Endothelial cell of umbilical vein (primary cell): ENCODE results near the gene LY9. TPM values are rescaled to one million over a fixed set of nuclear protein-coding genes. Genes with fewer than 3 reads are reported as not detected.

ENCODE experiments used
- Bru-seq: library from RNA; stranded (reverse); fragments of 400-500 nt; gene quantifications from one replicate; lab custom pipeline; 2021; lab: Mats Ljungman, UMichigan
- BruChase-seq, 2 experiments: library from RNA; stranded (reverse); fragments of 400-500 nt; gene quantifications; one replicate each; lab custom pipeline; 2021; lab: Mats Ljungman, UMichigan
- BruUV-seq: library from RNA; stranded (reverse); fragments of 400-500 nt; replicated peaks from 2 replicates; lab custom pipeline; 2021; lab: Mats Ljungman, UMichigan
- CTCF ChIA-PET: fragments of 300-600, 350-600 bp; sonication (Branson Sonifier 250); formaldehyde crosslinking; loops from one replicate; lab custom pipeline; 2021; ENCODE audit warnings: antibody characterized with exemption, inconsistent platforms; lab: Charles Lee
- POLR2A ChIA-PET: fragments of 300-600, 350-600 bp; sonication (Branson Sonifier 250); formaldehyde crosslinking; loops from one replicate; lab custom pipeline; 2021; ENCODE audit warnings: antibody characterized with exemption, inconsistent platforms; lab: Charles Lee
- DNase-seq: peaks from one replicate; pipeline ENCODE4 v3.0.0-alpha.2; 2011; ENCODE audit warnings: low read depth, low spot score
- FAIRE-seq: peaks from 2 replicates; lab custom pipeline; 2011; peaks lifted over from hg19 to GRCh38; lab: Jason Lieb, UNC
- H2AFZ ChIP-seq: 2 replicates; pipeline ENCODE4 v1.6.0; 2012; ENCODE audit warnings: low read depth, low read length, control low read depth, inconsistent platforms
- H3K27ac ChIP-seq: 2 replicates; pipeline ENCODE4 v1.5.1; 2011; ENCODE audit warnings: low read depth, mild to moderate bottlenecking, control low read depth, low read length, moderate library complexity; ENCODE audit not compliant: insufficient read depth
- H3K27me3 ChIP-seq, 2 experiments: 2 replicates each; pipeline versions ENCODE4 v1.6.0 to v1.6.1; 2011; ENCODE audit warnings: low read length in 2 of 2, mixed read lengths in 1 of 2; ENCODE audit not compliant: control insufficient read depth in 2 of 2, insufficient read depth in 2 of 2
- H3K36me3 ChIP-seq, 2 experiments: 2 replicates in 1 of 2; 3 replicates in 1 of 2; pipeline ENCODE4 v1.5.1; 2011; ENCODE audit warnings: low read length in 2 of 2, mild to moderate bottlenecking in 1 of 2, moderate library complexity in 1 of 2; ENCODE audit not compliant: control insufficient read depth in 2 of 2, insufficient read depth in 2 of 2; ENCODE audit errors: extremely low read depth in 1 of 2
- H3K4me1 ChIP-seq: 3 replicates; pipeline ENCODE4 v1.5.1; 2011; ENCODE audit warnings: mild to moderate bottlenecking, low read length; ENCODE audit not compliant: control insufficient read depth, insufficient read depth; ENCODE audit errors: extremely low read depth
- H3K4me2 ChIP-seq: 2 replicates; pipeline ENCODE4 v1.6.1; 2011; ENCODE audit warnings: low read length, control low read depth, mixed read lengths; ENCODE audit not compliant: insufficient read depth
- H3K4me3 ChIP-seq, 3 experiments: fragments of 200-600 bp in 1 of 3; sonication (generic), shearing (Covaris generic) in 1 of 3; replicated peaks in 1 of 3; 2 replicates each; pipeline ENCODE4 v1.5.1; 2011 to 2016; ENCODE audit warnings: control low read depth in 3 of 3, low read length in 3 of 3, mild to moderate bottlenecking in 2 of 3, inconsistent platforms in 1 of 3, low read depth in 1 of 3, moderate library complexity in 1 of 3; ENCODE audit not compliant: insufficient read depth in 1 of 3
- H3K79me2 ChIP-seq: 2 replicates; pipeline ENCODE4 v1.6.0; 2012; ENCODE audit warnings: low read length, inconsistent platforms; ENCODE audit not compliant: control insufficient read depth, insufficient read depth
- H3K9ac ChIP-seq: replicated peaks from 2 replicates; pipeline ENCODE3; 2011; ENCODE audit warnings: low read length, control low read depth; ENCODE audit not compliant: insufficient read depth; ENCODE audit errors: extremely low read depth
- H3K9me1 ChIP-seq: replicated peaks from 3 replicates; pipeline ENCODE4 v1.6.0; 2011; ENCODE audit warnings: mild to moderate bottlenecking, low read length; ENCODE audit not compliant: control insufficient read depth, insufficient read depth; ENCODE audit errors: extremely low read depth
- H3K9me3 ChIP-seq: replicated peaks from 2 replicates; pipeline ENCODE4 v1.5.1; 2012; ENCODE audit warnings: low read length, inconsistent platforms; ENCODE audit not compliant: control insufficient read depth, insufficient read depth
- H4K20me1 ChIP-seq: replicated peaks from 2 replicates; pipeline ENCODE3; 2011; ENCODE audit warnings: mild to moderate bottlenecking, low read length; ENCODE audit not compliant: control insufficient read depth, insufficient read depth; ENCODE audit errors: extremely low read depth
- CTCF ChIP-seq, 2 donors: IDR thresholded peaks; 1 replicate in 1 of 2; 2 replicates in 1 of 2; pipeline ENCODE4 v1.5.1; 2011; ENCODE audit warnings: low read length in 2 of 2, mild to moderate bottlenecking in 2 of 2, moderate library complexity in 2 of 2, control low read depth in 1 of 2, inconsistent platforms in 1 of 2, low read depth in 1 of 2; ENCODE audit not compliant: insufficient read depth in 1 of 2; ENCODE audit errors: extremely low read depth in 1 of 2
- EZH2 ChIP-seq: IDR thresholded peaks from 2 replicates; pipeline ENCODE4 v1.6.1; 2012; ENCODE audit warnings: borderline replicate concordance, low read depth, mild to moderate bottlenecking, moderate library complexity, low read length, inconsistent platforms; ENCODE audit not compliant: severe bottlenecking
- FOS ChIP-seq: IDR thresholded peaks from 2 replicates; pipeline ENCODE4 v1.6.1; 2011; ENCODE audit warnings: mild to moderate bottlenecking, low read length, moderate library complexity, borderline replicate concordance; ENCODE audit not compliant: insufficient read depth
- GATA2 ChIP-seq: IDR thresholded peaks from 2 replicates; pipeline ENCODE4 v1.7.0; 2011; ENCODE audit warnings: low read depth, mild to moderate bottlenecking, moderate library complexity, mixed read lengths, low read length; ENCODE audit not compliant: insufficient read length, insufficient read depth
- JUN ChIP-seq: IDR thresholded peaks from 2 replicates; pipeline ENCODE4 v1.6.1; 2011; ENCODE audit warnings: borderline replicate concordance, low read depth; ENCODE audit not compliant: insufficient read length, insufficient read depth
- MAX ChIP-seq: IDR thresholded peaks from 2 replicates; pipeline ENCODE4 v1.6.1; 2011; ENCODE audit not compliant: insufficient read depth, insufficient read length
- MYC ChIP-seq: IDR thresholded peaks from one replicate; pipeline ENCODE4 v1.6.1; 2011; ENCODE audit warnings: mild to moderate bottlenecking, low read depth, low read length
- POLR2A ChIP-seq: IDR thresholded peaks from 2 replicates; pipeline ENCODE4 v1.6.1; 2012; ENCODE audit warnings: low read depth, mild to moderate bottlenecking, control low read depth, low read length
- POLR2AphosphoS5 ChIP-seq: IDR thresholded peaks from 2 replicates; pipeline ENCODE4 v1.6.1; 2012; ENCODE audit warnings: low read depth, mild to moderate bottlenecking, control low read depth, low read length, moderate library complexity; ENCODE audit not compliant: insufficient read depth
- dilution Hi-C: fragments of 300-500 bp; cut with MboI; formaldehyde crosslinking; loops from one replicate; pipeline ENCODE4 v1.15.0; 2019; ENCODE audit warnings: low sequenced_read_pairs; ENCODE audit not compliant: extremely low pct_ligation_motif_present
- intact Hi-C: fragments of 100-400 bp; cut with micrococcal nuclease; formaldehyde crosslinking; loops from one replicate; pipeline ENCODE4 v1.10.0; 2022
- long read RNA-seq: library from polyadenylated mRNA; stranded (forward); transcript quantifications from one replicate; pipeline ENCODE4 v2.0.0, GENCODE V29; 2021
- polyA minus RNA-seq, 3 experiments: library from RNA; depleted of rRNA, polyadenylated mRNA; stranded (reverse); fragments of >200 nt; gene quantifications; 1 replicate in 1 of 3; 2 replicates in 2 of 3; pipeline ENCODE4 v1.2.3, GENCODE V29; 2011
- polyA plus RNA-seq, 4 experiments: library from polyadenylated mRNA; depleted of rRNA in 3 of 4; stranded (reverse) in 3 of 4; unstranded in 1 of 4; fragments of >200 nt; gene quantifications; 2 replicates each; pipeline versions ENCODE4 v1.2.1 to v1.2.3, GENCODE V29; 2011 to 2012; ENCODE audit warnings: missing spikeins in 1 of 4
- total RNA-seq: library from RNA; stranded (reverse); gene quantifications from 2 replicates; pipeline ENCODE4 v1.2.3, GENCODE V29; 2021

LY9 gene
- not detected in 2 replicates for total RNA-seq
- polyA plus RNA-seq = not detected in 2 replicates
- polyA plus RNA-seq (2011; cell fraction: cytosol; rRNA removed) = not detected in 2 replicates
- polyA plus RNA-seq (2011; cell fraction: nucleus; rRNA removed) = not detected in 2 replicates
- polyA plus RNA-seq (2012) = not detected in 2 replicates
- not detected in 2 replicates for polyA minus RNA-seq
- not detected for polyA minus RNA-seq (2011; cell fraction: cytosol; rRNA and poly(A)+ RNA removed)
- polyA minus RNA-seq (2011; cell fraction: nucleus; rRNA and poly(A)+ RNA removed) = not detected in 2 replicates
- Bru-seq, nascent RNA = not detected
- BruChase-seq, experiment 1, labeled RNA remaining after a 6-hour chase = not detected
- BruChase-seq, experiment 2, labeled RNA remaining after a 2-hour chase = not detected
- long read RNA-seq = 0 reads

- no peak for DNase-seq
- no TSS peak for BruUV-seq
- CTCF ChIA-PET = no interaction called here
- dilution Hi-C loops (no loop called here), intact Hi-C loops (no loop called here)
- H3K9me1 ChIP-seq = no peaks in the 10 kb centered on the region
- H2AFZ ChIP-seq = no peak within 1 kb of the TSS
- H3K4me1 ChIP-seq = no peaks in the 10 kb centered on the region
- FAIRE-seq = no peak
- H3K36me3 ChIP-seq = no peaks in the 10 kb centered on the region
- no peak within 1 kb of the TSS for H3K4me3 ChIP-seq
- no peak within 1 kb of the TSS for H3K9ac ChIP-seq
- POLR2A ChIA-PET = no interaction called here
- H3K4me2 ChIP-seq = no peak within 1 kb of the TSS
- H4K20me1 ChIP-seq = no peaks in the 10 kb centered on the region
- H3K27ac ChIP-seq = no peak within 1 kb of the TSS
- H3K9me3 ChIP-seq = no peaks in the 10 kb centered on the region
- no peaks in the 10 kb centered on the region for H3K79me2 ChIP-seq
- TF ChIP-seq JUN (no peak), GATA2 (no peak), CTCF (IDR thresholded peaks at IDR 0.05; ENCODE audit: extremely low read depth in 1 of 2, insufficient read depth in 1 of 2, low read depth in 1 of 2, low read length in 2 of 2) (no peak), EZH2 (no peak), MYC (no peak), MAX (no peak), POLR2A (no peak), POLR2AphosphoS5 (no peak), FOS (no peak)
- no peaks in the 10 kb centered on the region for H3K27me3 ChIP-seq
These were observed at the start of gene LY9 for GRCh38 chr1:160795951-160796383. Gene LY9 (plus strand): TSS chr1:160796174. CDS start chr1:160796188, 14 bp downstream.
